Left renal cortex interstitium (tissue), 4 donors: ENCODE data around the gene MYO10. TPM values are rescaled to one million over a fixed set of nuclear protein-coding genes. Genes with fewer than 3 reads are reported as not detected.

Experiments used
- DNase-seq, 4 donors: peaks; one replicate each; pipeline ENCODE4 v3.0.0-alpha.2; 2013; ENCODE audit warnings: low read depth in 4 of 4, low spot score in 2 of 4, missing footprints in 1 of 4
- polyA plus RNA-seq, 4 donors: library from polyadenylated mRNA; unstranded; fragments of 120-200 nt; gene quantifications; one replicate each; pipeline ENCODE4 v1.2.1, GENCODE V29; 2013; ENCODE audit not compliant: insufficient read length in 4 of 4

Gene MYO10
- polyA plus RNA-seq, 4 donors: 36.5 to 45.4 (median 42.2) TPM

- no peak for DNase-seq
Observed at GRCh38 chr5:16690243-16690852, 245.7 kb downstream of the MYO10 start.

GRCh38 chr5:16687898-16688297 lies 248.2 kb downstream of the MYO10 start:
- no peak for DNase-seq

- no peak for DNase-seq
Observed at GRCh38 chr5:16685069-16685468, 251.0 kb downstream of the MYO10 start.

- no peak for DNase-seq
Observed at GRCh38 chr5:16681876-16682275, 254.2 kb downstream of the MYO10 start.

GRCh38 chr5:16679863-16680262 lies 256.2 kb downstream of the MYO10 start:
- DNase-seq: no peak

GRCh38 chr5:16679190-16679589 lies 256.9 kb downstream of the MYO10 start:
- no peak for DNase-seq

GRCh38 chr5:16675806-16676205 lies 260.3 kb downstream of the MYO10 start:
- peak in 1 of 4 donors; percentile 50 for DNase-seq

- no peak for DNase-seq
Observed at GRCh38 chr5:16674750-16675149, 261.3 kb downstream of the MYO10 start.

GRCh38 chr5:16673241-16674201 lies 262.6 kb downstream of the MYO10 start:
- DNase-seq: no peak

- DNase-seq: no peak
Observed at GRCh38 chr5:16671208-16671607, 264.9 kb downstream of the MYO10 start.

GRCh38 chr5:16669776-16670175 lies 266.3 kb downstream of the MYO10 start:
- no peak for DNase-seq

GRCh38 chr5:16668631-16669030 lies 267.5 kb downstream of the MYO10 start:
- DNase-seq: no peak

- DNase-seq: no peak
Observed at GRCh38 chr5:16668194-16668593, 267.9 kb downstream of the MYO10 start.

- DNase-seq: peak in 1 of 4 donors; percentile 38
Observed at GRCh38 chr5:16666883-16667398, 269.1 kb downstream of the MYO10 start.

- no peak for DNase-seq
Observed at GRCh38 chr5:16666130-16666882, 269.8 kb downstream of the MYO10 start.

- DNase-seq: no peak
Observed at GRCh38 chr5:16665601-16666000, 270.5 kb downstream of the MYO10 start.

- DNase-seq: no peak
Observed at GRCh38 chr5:16664368-16664767, 271.7 kb downstream of the MYO10 start.

- DNase-seq: no peak
Observed at GRCh38 chr5:16663840-16664239, 272.2 kb downstream of the MYO10 start.

GRCh38 chr5:16661713-16662112 lies 274.4 kb downstream of the MYO10 start:
- DNase-seq: no peak

- no peak for DNase-seq
Observed at GRCh38 chr5:16660982-16661381, 275.1 kb downstream of the MYO10 start.

- DNase-seq: no peak
Observed at GRCh38 chr5:16659536-16659935, 276.6 kb downstream of the MYO10 start.
